Activated naive CD8-positive, alpha-beta T cell treated with anti-CD3 and anti-CD28 coated beads for 36 hours (primary cell): ENCODE measurements around the gene DNAH3. TPM values are rescaled to one million over a fixed set of nuclear protein-coding genes. Genes with fewer than 3 reads are reported as not detected.
"Not testable (repeated sequence)": the region's sequence is repeated elsewhere in the genome, so short reads cannot be mapped to it uniquely, and the experiment has no call there.

Experiments used
- DNase-seq: peaks from one replicate; pipeline ENCODE4 v3.0.0; 2021
- H3K27ac Mint-ChIP-seq: one replicate; pipeline ENCODE4 v1.8.0; 2022; ENCODE audit warnings: mild to moderate bottlenecking, moderate library complexity, mixed read lengths
- H3K27me3 Mint-ChIP-seq: one replicate; pipeline ENCODE4 v1.8.0; 2022; ENCODE audit warnings: mild to moderate bottlenecking, mixed read lengths
- H3K36me3 Mint-ChIP-seq: one replicate; pipeline ENCODE4 v1.8.0; 2021; ENCODE audit warnings: mild to moderate bottlenecking, mixed read lengths
- H3K4me1 Mint-ChIP-seq: one replicate; pipeline ENCODE4 v1.8.0; 2021; ENCODE audit warnings: mixed read lengths
- H3K4me3 Mint-ChIP-seq: one replicate; pipeline ENCODE4 v1.8.0; 2022; ENCODE audit warnings: mild to moderate bottlenecking, moderate library complexity, mixed read lengths
- H3K9me3 Mint-ChIP-seq: one replicate; pipeline ENCODE4 v1.8.0; 2022; ENCODE audit warnings: mixed read lengths
- total RNA-seq, 2 experiments: library from RNA; stranded (reverse); gene quantifications; one replicate each; pipeline ENCODE4 v1.2.3, GENCODE V29; 2021

DNAH3 gene
- total RNA-seq, 2 experiments from 2014 or later: not detected

DNA sequence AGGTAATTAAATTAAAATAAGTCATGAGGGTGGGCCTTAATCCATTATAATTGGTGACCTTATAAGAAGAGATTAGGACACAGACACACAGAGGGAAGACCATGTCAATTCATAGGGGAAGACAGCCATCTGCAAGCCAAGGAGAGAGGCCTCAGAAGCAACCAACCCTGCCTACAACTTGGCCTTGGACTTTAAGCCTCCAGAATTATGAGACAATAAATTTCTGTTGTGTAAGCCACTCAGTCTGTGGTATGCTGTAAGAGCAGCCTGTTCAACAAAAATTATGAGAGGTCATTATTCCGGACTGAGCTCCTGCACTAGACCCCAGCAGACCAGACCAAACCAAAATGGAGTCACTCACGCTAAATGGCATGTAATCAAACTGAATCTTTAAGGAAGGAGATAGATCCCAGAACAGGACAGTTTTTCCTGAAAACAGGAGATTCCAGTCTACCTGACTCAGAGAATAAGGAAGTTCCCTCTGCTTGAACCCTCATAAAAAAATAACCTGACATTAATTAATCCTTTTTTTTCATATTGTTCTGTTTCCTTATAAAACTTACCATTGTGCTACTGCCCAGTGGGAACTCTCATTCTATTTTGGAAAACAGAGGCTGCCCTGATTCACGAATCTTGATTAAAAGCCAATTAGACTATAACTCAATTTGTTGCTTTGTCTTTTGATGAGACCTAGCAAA, 74.3 kb downstream of the DNAH3 start:
- H3K27ac Mint-ChIP-seq: no peak overlapping the region
- H3K27me3 Mint-ChIP-seq: no peaks in the 10 kb centered on the region
- H3K4me3 Mint-ChIP-seq: no peak overlapping the region

GRCh38 chr16:21075252-21075651, 75.4 kb downstream of the DNAH3 start:
- H3K4me3 Mint-ChIP-seq: no peak overlapping the region
- H3K27me3 Mint-ChIP-seq: no peaks in the 10 kb centered on the region
- no peaks in the 10 kb centered on the region for H3K36me3 Mint-ChIP-seq
- no peaks in the 10 kb centered on the region for H3K4me1 Mint-ChIP-seq
- H3K9me3 Mint-ChIP-seq: no peaks in the 10 kb centered on the region
- DNase-seq: no peak
- no peak overlapping the region for H3K27ac Mint-ChIP-seq

More for the DNA sequence above, 74.3 kb downstream of the DNAH3 start:
- Mint-ChIP-seq H3K9me3 (no peaks in the 10 kb centered on the region), H3K4me1 (no peaks in the 10 kb centered on the region), H3K36me3 (no peaks in the 10 kb centered on the region)
- DNase-seq: no peak

GRCh38 chr16:21072976-21073375, 77.7 kb downstream of the DNAH3 start:
- H3K27ac Mint-ChIP-seq: no peak overlapping the region
- no peaks in the 10 kb centered on the region for H3K36me3 Mint-ChIP-seq
- no peaks in the 10 kb centered on the region for H3K27me3 Mint-ChIP-seq
- H3K9me3 Mint-ChIP-seq: no peaks in the 10 kb centered on the region
- H3K4me1 Mint-ChIP-seq: no peaks in the 10 kb centered on the region
- DNase-seq: no peak
- H3K4me3 Mint-ChIP-seq: no peak overlapping the region

DNA sequence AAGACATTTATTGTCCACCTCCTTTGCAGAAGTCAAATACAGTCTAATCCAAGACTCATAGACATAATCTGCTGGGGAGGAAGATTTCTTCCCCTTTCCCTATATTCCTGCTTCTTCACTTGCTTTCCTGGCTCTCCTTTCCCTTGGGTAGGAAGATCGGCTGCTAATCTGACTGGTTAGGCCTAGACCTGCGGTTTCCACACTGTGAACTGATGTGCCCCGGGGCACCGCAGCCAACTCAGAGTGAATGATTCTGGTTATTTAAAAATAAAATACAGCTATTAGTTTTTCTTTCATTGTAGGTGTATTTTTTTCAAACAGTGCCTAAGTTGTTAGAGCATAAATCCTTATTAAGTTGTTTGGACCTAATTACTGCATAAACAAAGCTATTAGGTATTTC, 78.9 kb downstream of the DNAH3 start:
- Mint-ChIP-seq H3K36me3 (no peaks in the 10 kb centered on the region), H3K4me1 (no peaks in the 10 kb centered on the region), H3K27ac (no peak overlapping the region), H3K4me3 (no peak overlapping the region), H3K27me3 (no peaks in the 10 kb centered on the region), H3K9me3 (no peaks in the 10 kb centered on the region)
- no peak for DNase-seq

GRCh38 chr16:21070564-21070963, 80.1 kb downstream of the DNAH3 start:
- no peaks in the 10 kb centered on the region for H3K27me3 Mint-ChIP-seq
- no peaks in the 10 kb centered on the region for H3K36me3 Mint-ChIP-seq
- DNase-seq: no peak
- H3K9me3 Mint-ChIP-seq: no peaks in the 10 kb centered on the region
- H3K4me1 Mint-ChIP-seq: no peaks in the 10 kb centered on the region
- no peak overlapping the region for H3K27ac Mint-ChIP-seq
- H3K4me3 Mint-ChIP-seq: no peak overlapping the region

DNA sequence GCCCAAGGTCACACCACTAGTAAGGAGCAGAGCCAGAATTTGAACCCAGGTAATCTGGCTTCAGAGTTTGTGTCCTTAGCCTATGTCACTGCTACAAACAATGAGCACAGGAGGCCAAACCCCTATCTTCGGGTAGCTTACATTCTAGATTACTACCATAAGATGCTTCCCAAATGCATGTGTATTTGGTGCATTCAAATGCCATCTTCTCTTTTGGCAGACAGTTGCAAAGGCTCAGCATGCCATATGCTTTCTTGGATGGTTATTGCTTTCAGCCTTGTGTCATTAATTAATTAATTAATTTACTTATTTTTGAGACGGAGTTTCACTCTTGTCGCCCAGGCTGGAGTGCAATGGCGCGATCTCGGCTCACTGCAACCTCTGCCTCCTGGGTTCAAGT, 80.7 kb downstream of the DNAH3 start:
- H3K9me3 Mint-ChIP-seq: no peaks in the 10 kb centered on the region
- no peaks in the 10 kb centered on the region for H3K4me1 Mint-ChIP-seq
- H3K27me3 Mint-ChIP-seq: no peaks in the 10 kb centered on the region
- H3K27ac Mint-ChIP-seq: no peak overlapping the region
- no peak overlapping the region for H3K4me3 Mint-ChIP-seq
- DNase-seq: no peak
- no peaks in the 10 kb centered on the region for H3K36me3 Mint-ChIP-seq

DNA sequence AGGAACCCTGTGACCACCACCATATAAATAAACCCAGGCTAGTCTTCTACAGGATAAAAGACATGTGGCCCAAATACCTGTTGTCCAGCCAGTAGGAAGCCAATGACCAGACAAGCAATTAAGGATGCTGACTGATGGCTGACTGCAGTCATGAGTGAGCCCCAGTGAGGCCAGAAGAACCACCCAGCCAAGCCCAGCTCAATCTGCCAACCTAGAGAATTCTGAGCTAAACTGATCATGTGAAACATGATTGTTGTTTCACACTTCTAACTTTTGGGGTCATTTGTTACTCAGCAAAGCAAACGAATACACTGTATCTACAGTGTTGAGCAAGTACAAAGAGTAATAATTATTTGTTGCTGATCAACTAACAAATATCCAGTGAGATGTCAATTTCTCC, 86.4 kb downstream of the DNAH3 start:
- no peaks in the 10 kb centered on the region for H3K9me3 Mint-ChIP-seq
- H3K27ac Mint-ChIP-seq: no peak overlapping the region
- no peak for DNase-seq
- H3K4me3 Mint-ChIP-seq: no peak overlapping the region
- no peaks in the 10 kb centered on the region for H3K4me1 Mint-ChIP-seq
- H3K27me3 Mint-ChIP-seq: no peaks in the 10 kb centered on the region
- no peaks in the 10 kb centered on the region for H3K36me3 Mint-ChIP-seq

- H3K27ac Mint-ChIP-seq, H3K4me1 Mint-ChIP-seq, H3K9me3 Mint-ChIP-seq, H3K27me3 Mint-ChIP-seq, DNase-seq, H3K36me3 Mint-ChIP-seq, H3K4me3 Mint-ChIP-seq: not testable (repeated sequence)
Observed at GRCh38 chr16:21063314-21063713, 87.3 kb downstream of the DNAH3 start.

- Mint-ChIP-seq H3K27me3 (peaks cover 5% of the 10 kb centered on the region), H3K9me3 (no peaks in the 10 kb centered on the region), H3K36me3 (no peaks in the 10 kb centered on the region), H3K27ac (no peak overlapping the region), H3K4me1 (no peaks in the 10 kb centered on the region), H3K4me3 (no peak overlapping the region)
- no peak for DNase-seq
Observed at GRCh38 chr16:21060027-21060510, 90.6 kb downstream of the DNAH3 start.

DNA sequence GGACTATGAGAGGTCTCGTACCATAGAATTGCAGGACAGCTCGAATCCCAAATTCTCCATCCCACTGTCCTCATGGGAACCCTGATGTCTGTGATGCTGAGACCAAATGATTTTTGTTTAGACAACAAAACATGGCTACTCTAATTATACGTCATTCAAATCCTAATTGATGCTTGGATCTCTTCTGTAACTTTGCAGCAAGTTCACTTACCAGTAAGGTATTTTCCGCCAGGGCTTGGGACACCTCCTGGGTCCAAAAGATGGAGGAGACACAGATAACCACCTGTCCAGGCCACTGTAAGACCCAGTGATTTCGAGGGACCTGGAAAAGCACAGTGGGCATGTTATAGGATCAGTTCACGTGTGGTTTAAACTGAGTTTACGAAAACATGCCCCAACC, 92.8 kb downstream of the DNAH3 start:
- no peaks in the 10 kb centered on the region for H3K36me3 Mint-ChIP-seq
- H3K27ac Mint-ChIP-seq: no peak overlapping the region
- no peak overlapping the region for H3K4me3 Mint-ChIP-seq
- H3K9me3 Mint-ChIP-seq: no peaks in the 10 kb centered on the region
- peaks cover 13% of the 10 kb centered on the region for H3K27me3 Mint-ChIP-seq
- H3K4me1 Mint-ChIP-seq: no peaks in the 10 kb centered on the region
- no peak for DNase-seq

- Mint-ChIP-seq H3K4me1 (no peaks in the 10 kb centered on the region), H3K9me3 (no peaks in the 10 kb centered on the region), H3K36me3 (no peaks in the 10 kb centered on the region)
Observed at GRCh38 chr16:21056396-21056795, 94.2 kb downstream of the DNAH3 start.

DNA sequence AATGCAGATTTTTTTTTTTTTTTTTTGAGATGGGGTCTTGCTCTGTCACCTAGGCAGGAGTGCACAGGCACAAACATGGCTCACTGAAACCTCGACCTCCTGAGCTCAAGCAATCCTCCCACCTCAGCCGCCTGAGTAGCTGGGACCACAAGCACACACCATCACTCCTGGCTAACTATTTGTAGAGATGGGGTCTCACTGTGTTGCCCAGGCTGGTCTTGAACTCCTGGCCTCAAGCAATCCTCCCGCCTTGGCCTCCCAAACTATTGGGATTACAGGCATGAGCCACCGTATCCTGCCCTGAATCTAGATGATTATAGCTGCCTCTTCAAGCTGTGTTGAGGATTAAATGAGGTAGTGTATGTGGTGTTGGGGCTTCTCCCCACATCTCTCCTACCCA, 94.9 kb downstream of the DNAH3 start:
- DNase-seq, H3K4me1 Mint-ChIP-seq, H3K36me3 Mint-ChIP-seq, H3K4me3 Mint-ChIP-seq, H3K9me3 Mint-ChIP-seq, H3K27ac Mint-ChIP-seq: not testable (repeated sequence)
- peaks cover 25% of the 10 kb centered on the region for H3K27me3 Mint-ChIP-seq

More at GRCh38 chr16:21056396-21056795, 94.2 kb downstream of the DNAH3 start:
- Mint-ChIP-seq H3K4me3 (no peak overlapping the region), H3K27me3 (peaks cover 18% of the 10 kb centered on the region), H3K27ac (no peak overlapping the region)
- no peak for DNase-seq

- H3K36me3 Mint-ChIP-seq: no peaks in the 10 kb centered on the region
- no peak overlapping the region for H3K27ac Mint-ChIP-seq
- H3K9me3 Mint-ChIP-seq: no peaks in the 10 kb centered on the region
- no peak for DNase-seq
- H3K27me3 Mint-ChIP-seq: peaks cover 33% of the 10 kb centered on the region
- no peak overlapping the region for H3K4me3 Mint-ChIP-seq
- no peaks in the 10 kb centered on the region for H3K4me1 Mint-ChIP-seq
Observed at GRCh38 chr16:21053590-21053989, 97.1 kb downstream of the DNAH3 start.

GRCh38 chr16:21048091-21048912, 102.3 kb downstream of the DNAH3 start:
- DNase-seq, H3K9me3 Mint-ChIP-seq, H3K27ac Mint-ChIP-seq, H3K4me3 Mint-ChIP-seq, H3K4me1 Mint-ChIP-seq, H3K36me3 Mint-ChIP-seq: not testable (repeated sequence)
- H3K27me3 Mint-ChIP-seq: peaks cover 25% of the 10 kb centered on the region

DNA sequence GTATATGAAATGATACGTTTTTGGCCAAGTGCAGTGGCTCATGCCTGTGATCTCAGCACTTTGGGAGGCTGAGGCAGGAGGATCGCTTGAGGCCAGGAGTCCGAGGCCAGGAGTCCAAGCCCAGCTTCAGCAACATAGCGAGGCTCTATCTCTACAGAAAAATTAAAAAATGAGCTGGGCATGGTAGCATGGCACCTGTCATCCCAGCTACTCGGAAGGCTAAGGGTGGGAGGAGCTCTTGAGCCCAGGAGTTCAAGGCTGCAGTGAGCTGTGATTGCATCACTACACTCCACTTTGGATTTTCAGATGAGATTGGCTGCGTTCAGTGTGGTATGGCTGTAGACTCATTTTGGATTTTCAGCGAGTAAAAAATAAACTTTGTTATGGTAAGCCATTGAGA, 112.4 kb downstream of the DNAH3 start:
- Mint-ChIP-seq H3K9me3 (no peaks in the 10 kb centered on the region), H3K27ac (no peak overlapping the region), H3K27me3 (peaks cover 5% of the 10 kb centered on the region)

DNA sequence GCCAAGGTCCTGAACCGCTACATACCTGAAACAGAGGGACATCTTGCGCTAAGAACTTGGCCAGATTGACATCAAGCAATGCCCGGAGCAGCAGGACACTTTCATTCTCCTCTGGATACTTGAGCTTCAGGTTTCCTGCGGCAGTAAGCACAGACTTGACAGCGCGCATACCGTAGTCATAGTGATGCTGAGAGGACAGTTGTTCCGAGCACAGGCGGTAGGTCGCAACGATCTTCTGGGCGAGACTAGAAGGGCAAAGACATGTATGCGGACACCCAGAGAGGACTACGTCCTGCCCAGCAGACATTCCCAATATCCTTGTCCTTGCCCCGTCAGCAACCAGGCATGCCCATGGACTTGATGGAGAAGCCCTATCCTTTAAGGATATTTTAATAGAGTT, 112.9 kb downstream of the DNAH3 start:
- H3K4me1 Mint-ChIP-seq: no peaks in the 10 kb centered on the region
- H3K27me3 Mint-ChIP-seq: peaks cover 5% of the 10 kb centered on the region
- no peaks in the 10 kb centered on the region for H3K36me3 Mint-ChIP-seq
- H3K27ac Mint-ChIP-seq: no peak overlapping the region
- no peak for DNase-seq
- H3K9me3 Mint-ChIP-seq: no peaks in the 10 kb centered on the region
- no peak overlapping the region for H3K4me3 Mint-ChIP-seq

More for the DNA sequence above, 112.4 kb downstream of the DNAH3 start:
- DNase-seq: no peak
- Mint-ChIP-seq H3K4me1 (no peaks in the 10 kb centered on the region), H3K36me3 (no peaks in the 10 kb centered on the region), H3K4me3 (no peak overlapping the region)
